Endodermal cell (in vitro differentiated cells): ENCODE results near the gene CHMP4A. TPM values are rescaled to one million over a fixed set of nuclear protein-coding genes. Genes with fewer than 3 reads are reported as not detected.

Experiments
- DNase-seq: peaks from one replicate; pipeline ENCODE4 v3.0.0-alpha.2; 2017
- H3K27ac ChIP-seq: 2 replicates; pipeline ENCODE4 v1.5.1; 2013; ENCODE audit warnings: mild to moderate bottlenecking, low read depth, low read length, moderate library complexity
- H3K27me3 ChIP-seq: 2 replicates; pipeline ENCODE4 v1.6.1; 2013; ENCODE audit warnings: mild to moderate bottlenecking, low read length, moderate library complexity; ENCODE audit not compliant: insufficient read depth, control insufficient read depth, poor library complexity, severe bottlenecking
- H3K36me3 ChIP-seq: 2 replicates; pipeline ENCODE4 v1.7.0; 2013; ENCODE audit warnings: mild to moderate bottlenecking, low read length, moderate library complexity; ENCODE audit not compliant: control insufficient read depth, insufficient read depth
- H3K4me1 ChIP-seq: one replicate; pipeline ENCODE4 v1.7.0; 2013; ENCODE audit warnings: low read length; ENCODE audit not compliant: control insufficient read depth, insufficient read depth
- H3K4me3 ChIP-seq: 2 replicates; pipeline ENCODE4 v1.5.1; 2013; ENCODE audit warnings: mild to moderate bottlenecking, low read length, moderate library complexity
- H3K9ac ChIP-seq: 2 replicates; pipeline ENCODE4 v1.6.1; 2013; ENCODE audit warnings: mild to moderate bottlenecking, low read length, moderate library complexity; ENCODE audit not compliant: poor library complexity, severe bottlenecking; ENCODE audit errors: extremely low read depth
- H3K9me3 ChIP-seq: 2 replicates; pipeline ENCODE4 v1.6.1; 2013; ENCODE audit warnings: mild to moderate bottlenecking, low read length, moderate library complexity; ENCODE audit not compliant: control insufficient read depth
- H3K27ac Mint-ChIP-seq: 2 replicates; pipeline ENCODE4 v1.8.0; 2020; ENCODE audit warnings: mixed read lengths
- H3K27me3 Mint-ChIP-seq: 2 replicates; pipeline ENCODE4 v1.8.0; 2021; ENCODE audit warnings: mild to moderate bottlenecking, mixed read lengths; ENCODE audit not compliant: insufficient read depth
- H3K36me3 Mint-ChIP-seq: 2 replicates; pipeline ENCODE4 v1.8.0; 2020; ENCODE audit warnings: low read depth, mixed read lengths
- H3K4me1 Mint-ChIP-seq: 2 replicates; pipeline ENCODE4 v1.8.0; 2020; ENCODE audit warnings: mixed read lengths
- H3K4me3 Mint-ChIP-seq: 2 replicates; pipeline ENCODE4 v1.8.0; 2020; ENCODE audit warnings: mild to moderate bottlenecking, moderate library complexity, mixed read lengths
- H3K9me3 Mint-ChIP-seq: 2 replicates; pipeline ENCODE4 v1.8.0; 2020; ENCODE audit warnings: mild to moderate bottlenecking, mixed read lengths
- WGBS, 2 experiments: methylation state at CpG; one replicate each; pipeline versions ENCODE4 v1.1.5 to v1.1.7; 2013; ENCODE audit warnings: missing lambda C conversion rate in 2 of 2, mixed read lengths in 1 of 2; ENCODE audit not compliant: insufficient coverage in 1 of 2, insufficient read length in 1 of 2; 5-methylcytosine and 5-hydroxymethylcytosine counted together
- total RNA-seq, 2 donors: library from RNA; stranded (reverse); fragmentation: NEBNext Ultra II Directional in 1 of 2; extraction: Animal tissue kit (Norgen Biotek cat#: 25700) in 1 of 2; gene quantifications; 2 replicates in 1 of 2; 3 replicates in 1 of 2; pipeline ENCODE4 v1.2.1, GENCODE V29; 2021
- TF ChIP-seq, protein P1 (sequence below): fragments of 200-600 bp; sonication (generic); conservative IDR thresholded peaks from 2 replicates; pipeline ENCODE4 v1.5.0; 2021; ENCODE audit warnings: antibody characterized with exemption, mild to moderate bottlenecking

CHMP4A gene
- total RNA-seq, 2 donors from 2014 or later: 38.8 to 44.3 TPM

DNA sequence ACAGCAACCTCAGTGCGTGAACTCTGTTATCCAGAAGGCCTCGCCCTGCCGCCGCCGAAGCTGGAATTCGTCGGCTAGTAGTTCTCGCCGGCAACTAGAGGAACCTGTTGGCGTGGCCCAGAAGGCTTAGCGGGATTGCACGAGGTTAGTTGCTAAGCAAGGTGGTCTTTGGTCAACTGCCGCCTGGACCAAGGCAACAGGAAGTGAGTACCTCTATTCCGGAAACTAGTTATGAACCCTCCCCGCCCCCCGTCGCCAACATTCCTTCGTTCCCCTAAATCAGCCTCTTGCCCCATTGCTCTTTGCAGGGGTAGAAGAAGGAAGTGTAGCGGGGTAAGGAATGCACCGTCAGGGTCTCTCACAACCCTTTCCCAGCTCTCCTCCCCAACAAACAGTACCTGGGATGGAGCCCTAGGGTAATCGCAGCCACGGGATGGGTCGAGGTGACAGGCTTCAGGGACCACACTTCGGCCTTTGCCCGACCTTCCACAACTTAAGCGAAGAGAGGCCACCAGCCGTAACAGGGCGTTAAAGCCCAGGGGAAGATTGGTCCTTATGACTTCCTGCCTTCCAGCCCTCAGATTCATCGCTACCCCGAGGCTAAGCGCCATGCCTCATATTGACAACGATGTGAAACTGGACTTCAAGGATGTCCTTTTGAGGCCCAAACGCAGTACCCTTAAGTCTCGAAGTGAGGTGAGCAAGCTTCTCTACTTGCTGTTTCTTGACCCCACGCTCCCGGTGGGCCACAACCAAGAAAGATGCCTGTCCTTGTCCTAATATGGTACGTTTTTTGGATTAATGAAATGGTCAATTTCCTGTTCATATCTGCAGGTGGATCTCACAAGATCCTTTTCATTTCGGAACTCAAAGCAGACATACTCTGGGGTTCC lies 19.6 kb upstream of the CHMP4A start, which contains the start of gene GMPR2:
Gene GMPR2, plus strand, starts transcription at position 285 of the 893 bp plus-strand sequence. Its CDS starts 325 bp downstream, at position 610.
- H3K27ac ChIP-seq: peak within 1 kb of the TSS; percentile 75
- peaks cover 17% of the 10 kb centered on the region for H3K4me1 Mint-ChIP-seq
- H3K27me3 ChIP-seq: no peaks in the 10 kb centered on the region
- peaks cover 39% of the 10 kb centered on the region for H3K36me3 ChIP-seq
- peak within 1 kb of the TSS; percentile 96 for H3K4me3 ChIP-seq
- peak within 1 kb of the TSS; percentile 93 for H3K27ac Mint-ChIP-seq
- H3K36me3 Mint-ChIP-seq: peaks cover 32% of the 10 kb centered on the region
- H3K4me1 ChIP-seq: peaks cover 8% of the 10 kb centered on the region
- H3K9me3 ChIP-seq: no peaks in the 10 kb centered on the region
- no peaks in the 10 kb centered on the region for H3K27me3 Mint-ChIP-seq
- H3K9ac ChIP-seq: peak within 1 kb of the TSS; percentile 62
- H3K9me3 Mint-ChIP-seq: no peaks in the 10 kb centered on the region
- DNase-seq: peak; percentile 94
- TF ChIP-seq, protein P1, sequence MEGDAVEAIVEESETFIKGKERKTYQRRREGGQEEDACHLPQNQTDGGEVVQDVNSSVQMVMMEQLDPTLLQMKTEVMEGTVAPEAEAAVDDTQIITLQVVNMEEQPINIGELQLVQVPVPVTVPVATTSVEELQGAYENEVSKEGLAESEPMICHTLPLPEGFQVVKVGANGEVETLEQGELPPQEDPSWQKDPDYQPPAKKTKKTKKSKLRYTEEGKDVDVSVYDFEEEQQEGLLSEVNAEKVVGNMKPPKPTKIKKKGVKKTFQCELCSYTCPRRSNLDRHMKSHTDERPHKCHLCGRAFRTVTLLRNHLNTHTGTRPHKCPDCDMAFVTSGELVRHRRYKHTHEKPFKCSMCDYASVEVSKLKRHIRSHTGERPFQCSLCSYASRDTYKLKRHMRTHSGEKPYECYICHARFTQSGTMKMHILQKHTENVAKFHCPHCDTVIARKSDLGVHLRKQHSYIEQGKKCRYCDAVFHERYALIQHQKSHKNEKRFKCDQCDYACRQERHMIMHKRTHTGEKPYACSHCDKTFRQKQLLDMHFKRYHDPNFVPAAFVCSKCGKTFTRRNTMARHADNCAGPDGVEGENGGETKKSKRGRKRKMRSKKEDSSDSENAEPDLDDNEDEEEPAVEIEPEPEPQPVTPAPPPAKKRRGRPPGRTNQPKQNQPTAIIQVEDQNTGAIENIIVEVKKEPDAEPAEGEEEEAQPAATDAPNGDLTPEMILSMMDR: no peak
- peak within 1 kb of the TSS; percentile 91 for H3K4me3 Mint-ChIP-seq
- 9 to 12% methylated on average over 32 to 36 of the region's 38 CpGs for WGBS, 2 experiments

DNA sequence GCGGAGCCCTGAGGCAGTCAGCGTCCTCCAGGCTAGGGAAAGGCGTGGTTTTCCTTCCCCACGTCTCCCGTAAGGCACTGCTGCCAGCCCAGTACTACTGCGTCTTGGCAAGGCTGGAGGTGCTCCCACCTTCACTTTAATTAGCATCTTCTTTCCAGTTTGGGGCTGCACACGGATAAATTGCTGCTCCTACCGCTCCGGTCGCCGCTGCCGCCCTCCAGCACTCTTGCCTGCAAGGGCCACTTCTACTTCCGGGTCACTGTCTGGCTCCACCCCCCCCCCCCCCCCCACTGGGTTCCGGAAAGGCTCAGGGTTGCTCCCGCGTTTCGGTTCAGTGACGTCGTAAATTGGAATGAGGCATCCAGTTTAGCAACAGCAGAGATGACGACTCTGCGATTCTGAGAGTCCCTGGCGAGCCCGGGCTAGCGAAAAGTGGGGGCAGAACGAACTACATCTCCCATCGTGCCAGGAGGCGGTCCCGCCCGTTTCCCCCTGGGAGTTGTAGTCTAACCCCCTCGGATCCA lies 18.9 kb upstream of the CHMP4A start, which contains the start of gene NEDD8:
Gene NEDD8, minus strand, starts transcription at position 247 of the 524 bp plus-strand sequence. Its CDS starts 100 bp downstream, at position 147.
- H3K4me1 ChIP-seq: peaks cover 8% of the 10 kb centered on the region
- TF ChIP-seq, protein P1: no peak
- peak; percentile 94 for DNase-seq
- H3K9ac ChIP-seq: peak within 1 kb of the TSS; percentile 62
- H3K9me3 ChIP-seq: no peaks in the 10 kb centered on the region
- 0% methylated on average over 2 to 30 of the region's 30 CpGs for WGBS, 2 experiments
- H3K27ac ChIP-seq: peak within 1 kb of the TSS; percentile 75
- H3K36me3 ChIP-seq: peaks cover 33% of the 10 kb centered on the region
- no peaks in the 10 kb centered on the region for H3K27me3 Mint-ChIP-seq
- peak within 1 kb of the TSS; percentile 91 for H3K4me3 Mint-ChIP-seq
- no peaks in the 10 kb centered on the region for H3K9me3 Mint-ChIP-seq
- peak within 1 kb of the TSS; percentile 93 for H3K27ac Mint-ChIP-seq
- peaks cover 17% of the 10 kb centered on the region for H3K4me1 Mint-ChIP-seq
- H3K4me3 ChIP-seq: peak within 1 kb of the TSS; percentile 96
- H3K36me3 Mint-ChIP-seq: peaks cover 30% of the 10 kb centered on the region
- H3K27me3 ChIP-seq: no peaks in the 10 kb centered on the region

DNA sequence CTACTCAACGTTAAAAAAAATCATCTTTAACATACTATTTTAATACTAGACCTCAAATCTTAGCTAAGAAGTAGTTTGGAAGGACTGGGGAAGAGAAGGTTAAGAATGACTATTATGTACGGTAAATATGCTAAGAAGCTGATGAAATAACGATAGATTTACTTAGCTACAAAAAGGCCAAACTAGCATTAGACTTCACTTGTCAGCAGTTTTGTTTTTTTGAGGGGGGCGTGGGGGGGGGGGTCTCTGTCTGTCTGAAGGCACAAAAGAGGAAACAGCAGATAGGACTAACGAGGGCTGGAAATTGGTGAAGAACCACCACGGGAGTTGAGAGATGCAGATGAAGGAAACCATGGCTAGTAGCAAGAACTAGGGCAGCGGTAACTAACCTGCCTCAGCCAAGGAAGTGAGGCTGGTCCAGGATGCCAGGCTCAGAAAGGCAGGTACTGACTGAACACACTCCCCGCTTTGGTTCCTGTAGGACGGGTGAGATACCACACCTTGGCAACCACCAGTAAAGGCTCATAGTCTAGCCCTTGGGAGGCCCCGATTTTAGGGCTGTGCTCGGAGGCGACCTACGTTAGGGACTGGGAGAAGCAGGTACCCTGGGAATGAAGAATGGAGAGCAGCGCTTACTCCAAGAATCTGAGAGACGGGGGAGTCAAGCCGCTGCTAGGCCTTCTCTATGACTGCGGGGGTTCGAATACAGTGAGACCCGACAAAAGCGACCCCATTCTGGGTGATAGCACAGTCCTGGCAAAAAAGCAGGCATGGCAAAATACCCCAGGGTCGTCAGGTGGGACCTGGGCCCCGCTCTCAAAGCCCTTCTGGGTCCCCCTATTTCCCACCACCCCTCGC lies 18.2 kb upstream of the CHMP4A start:
- TF ChIP-seq, protein P1: no peak
- WGBS, 2 experiments: 14 to 16% methylated on average over 11 to 23 of the region's 23 CpGs
- peaks cover 17% of the 10 kb centered on the region for H3K4me1 Mint-ChIP-seq
- peak overlapping the region; percentile 93 for H3K27ac Mint-ChIP-seq
- no peaks in the 10 kb centered on the region for H3K9me3 Mint-ChIP-seq
- no peaks in the 10 kb centered on the region for H3K27me3 ChIP-seq
- peak overlapping the region; percentile 61 for H3K9ac ChIP-seq
- H3K4me1 ChIP-seq: peaks cover 8% of the 10 kb centered on the region
- peaks cover 27% of the 10 kb centered on the region for H3K36me3 Mint-ChIP-seq
- H3K9me3 ChIP-seq: no peaks in the 10 kb centered on the region
- H3K4me3 Mint-ChIP-seq: peak overlapping the region; percentile 91
- no peak for DNase-seq
- peaks cover 33% of the 10 kb centered on the region for H3K36me3 ChIP-seq
- no peak overlapping the region for H3K27ac ChIP-seq
- H3K4me3 ChIP-seq: peak overlapping the region; percentile 96
- H3K27me3 Mint-ChIP-seq: no peaks in the 10 kb centered on the region
